Measurements from ENCODE around the gene CPSF4.
"Not testable (repeated sequence)": the region's sequence is repeated elsewhere in the genome, so short reads cannot be mapped to it uniquely, and the experiment has no call there.

Gene CPSF4

DNA sequence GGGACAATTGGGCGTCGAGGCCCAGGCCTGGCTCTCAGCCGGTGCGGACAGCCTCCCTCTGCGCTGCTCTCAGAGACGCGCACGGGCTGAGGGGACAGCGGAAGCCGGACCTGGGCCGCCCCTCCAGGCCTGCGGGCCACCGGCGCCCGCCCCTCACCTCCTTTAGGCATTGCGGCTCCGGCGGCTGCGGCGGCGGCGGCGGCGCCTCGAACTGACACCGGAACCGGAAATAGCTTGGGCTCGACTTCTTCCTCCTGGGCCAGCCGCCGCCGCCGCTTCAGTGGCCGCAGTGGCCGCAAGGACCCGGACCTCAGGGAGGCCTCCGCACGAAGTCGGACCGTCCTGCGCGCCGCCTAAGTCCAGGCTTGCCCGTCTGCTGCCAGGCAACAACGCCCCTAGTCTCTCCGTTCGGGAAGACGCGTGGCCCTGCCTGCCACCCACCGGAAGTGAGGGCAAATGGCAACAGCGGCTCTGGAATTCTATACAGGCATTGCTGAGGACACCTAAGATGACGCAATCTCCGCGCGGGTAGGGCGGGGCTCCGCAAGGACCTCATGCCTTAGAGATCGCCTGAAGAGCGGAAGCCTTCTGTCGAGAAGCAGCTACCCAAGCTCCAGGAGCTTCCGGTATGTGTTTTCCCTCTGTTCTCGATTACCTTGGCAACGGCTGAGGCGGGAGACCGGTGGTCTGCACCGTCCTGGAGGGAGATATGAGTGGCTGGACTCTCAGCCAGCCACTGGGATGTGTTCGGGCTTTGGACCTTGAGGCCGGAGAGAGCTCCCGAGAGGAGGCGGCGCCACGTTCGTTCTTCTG lies 30.2 kb upstream of the CPSF4 start, which contains the start of the genes BUD31 and PDAP1:
Gene BUD31 (plus strand): TSS at position 591 of the 813 bp plus-strand sequence. CDS start 2,124 bp downstream, outside the sequence.
Gene PDAP1 (minus strand): TSS at position 219 of the 813 bp plus-strand sequence. CDS start 49 bp downstream, at position 170.
- DNase-seq (ENCODE audit: low read depth) = peak; percentile 88

DNA sequence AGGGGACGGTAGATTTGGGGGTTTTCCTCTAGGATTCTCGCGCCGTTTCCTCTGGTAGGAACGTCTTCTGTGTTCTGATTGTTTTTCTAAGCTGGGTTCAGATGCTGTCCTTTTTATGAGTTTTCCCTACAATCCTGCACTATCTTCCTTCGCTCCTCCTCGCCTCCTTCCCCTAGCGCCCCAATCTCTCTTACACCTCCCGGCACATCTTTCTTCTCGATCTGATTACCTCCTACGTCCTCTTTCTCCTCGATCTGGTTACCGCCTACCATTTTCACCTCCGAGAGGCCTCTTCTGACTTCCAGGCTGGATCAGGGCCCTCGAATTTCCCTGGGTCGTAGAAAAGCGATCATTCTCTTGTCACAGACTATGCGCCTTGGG lies 29.6 kb upstream of the CPSF4 start:
- no peak for DNase-seq (ENCODE audit: low read depth)

DNA sequence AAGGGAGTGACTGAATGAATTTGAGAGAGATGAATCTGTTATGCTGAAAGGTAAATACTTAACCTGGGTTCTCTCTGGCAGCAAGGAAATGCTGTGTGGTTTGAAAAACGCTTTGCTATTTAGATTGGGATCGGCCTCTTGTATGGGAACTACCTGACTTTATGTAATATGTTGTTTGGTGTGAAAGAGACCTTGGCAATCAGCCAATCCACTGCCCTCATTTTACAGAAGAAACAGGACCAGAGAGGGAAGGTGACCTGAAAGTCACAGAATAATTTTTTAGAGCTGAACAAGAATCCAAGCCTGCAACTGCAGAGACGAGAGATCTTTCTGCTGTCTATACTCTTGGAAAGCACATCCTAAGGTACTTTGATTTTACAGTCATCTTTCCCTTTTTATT lies 28.9 kb upstream of the CPSF4 start:
- no peak for DNase-seq (ENCODE audit: low read depth)

DNA sequence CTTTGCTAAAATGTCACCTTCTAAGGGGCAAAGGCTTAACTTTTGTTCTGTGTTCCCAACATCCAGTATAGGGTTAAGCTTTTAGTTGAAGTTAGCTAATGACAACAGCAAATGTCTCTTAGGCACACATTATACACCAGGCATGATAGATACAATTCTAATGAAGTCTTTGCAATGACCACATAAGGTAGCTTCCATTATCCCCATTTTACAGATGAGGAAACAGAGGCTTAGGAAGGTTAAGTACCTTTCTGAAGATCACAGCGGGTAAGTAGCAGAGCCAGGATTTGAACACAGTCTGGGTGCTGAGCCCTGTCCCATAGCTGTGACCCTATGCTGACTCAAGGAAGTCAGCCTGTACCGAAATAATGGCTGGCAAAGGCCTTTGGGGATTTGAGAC lies 28.1 kb upstream of the CPSF4 start:
- no peak for DNase-seq (ENCODE audit: low read depth)

DNA sequence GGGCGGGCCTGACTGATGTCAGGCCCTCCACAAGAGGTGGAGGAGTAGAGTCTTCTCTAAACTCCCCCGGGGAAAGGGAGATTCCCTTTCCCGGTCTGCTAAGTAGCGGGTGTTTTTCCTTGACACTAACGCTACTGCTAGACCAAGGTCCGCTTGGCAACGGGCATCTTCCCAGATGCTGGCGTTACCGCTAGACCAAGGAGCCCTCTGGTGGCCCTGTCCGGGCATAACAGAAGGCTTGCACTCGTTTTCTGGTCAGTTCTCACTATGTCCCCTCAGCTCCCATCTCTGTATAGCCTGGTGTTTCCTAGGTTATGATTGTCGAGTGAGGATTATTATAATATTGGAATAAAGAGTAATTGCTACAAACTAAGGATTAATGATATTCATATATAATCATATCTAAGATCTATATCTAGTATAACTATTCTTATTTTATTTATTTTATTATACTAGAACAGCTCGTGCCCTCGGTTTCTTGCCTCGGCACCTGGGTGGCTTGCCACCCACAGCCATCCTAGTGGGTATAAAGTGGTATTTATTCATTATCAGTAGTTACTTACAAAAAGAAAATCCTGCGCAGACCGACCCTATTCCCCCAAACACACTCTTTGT lies 23.1 kb upstream of the CPSF4 start:
- not testable (repeated sequence) for DNase-seq (ENCODE audit: low read depth)

DNA sequence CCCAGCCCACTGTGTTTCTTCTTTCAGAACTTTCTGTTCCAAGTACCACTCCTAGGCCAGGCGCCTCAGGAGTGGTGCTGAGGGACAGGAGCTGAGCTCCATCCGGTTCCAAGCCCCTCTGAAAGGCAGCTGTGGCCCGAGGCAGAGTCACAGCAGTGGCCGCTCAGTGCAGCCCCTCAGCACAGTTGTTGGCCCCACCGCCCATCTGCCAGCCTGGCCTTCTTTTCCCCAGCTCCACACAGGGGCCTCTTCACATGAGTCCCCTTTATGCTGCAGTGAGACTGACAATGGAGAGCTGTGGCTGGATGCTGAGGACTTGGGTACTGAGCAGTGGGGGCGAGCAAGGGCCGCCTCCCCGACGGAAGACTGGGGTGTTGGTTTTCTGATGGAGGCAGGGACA lies 20.5 kb upstream of the CPSF4 start:
- no peak for DNase-seq (ENCODE audit: low read depth)

DNA sequence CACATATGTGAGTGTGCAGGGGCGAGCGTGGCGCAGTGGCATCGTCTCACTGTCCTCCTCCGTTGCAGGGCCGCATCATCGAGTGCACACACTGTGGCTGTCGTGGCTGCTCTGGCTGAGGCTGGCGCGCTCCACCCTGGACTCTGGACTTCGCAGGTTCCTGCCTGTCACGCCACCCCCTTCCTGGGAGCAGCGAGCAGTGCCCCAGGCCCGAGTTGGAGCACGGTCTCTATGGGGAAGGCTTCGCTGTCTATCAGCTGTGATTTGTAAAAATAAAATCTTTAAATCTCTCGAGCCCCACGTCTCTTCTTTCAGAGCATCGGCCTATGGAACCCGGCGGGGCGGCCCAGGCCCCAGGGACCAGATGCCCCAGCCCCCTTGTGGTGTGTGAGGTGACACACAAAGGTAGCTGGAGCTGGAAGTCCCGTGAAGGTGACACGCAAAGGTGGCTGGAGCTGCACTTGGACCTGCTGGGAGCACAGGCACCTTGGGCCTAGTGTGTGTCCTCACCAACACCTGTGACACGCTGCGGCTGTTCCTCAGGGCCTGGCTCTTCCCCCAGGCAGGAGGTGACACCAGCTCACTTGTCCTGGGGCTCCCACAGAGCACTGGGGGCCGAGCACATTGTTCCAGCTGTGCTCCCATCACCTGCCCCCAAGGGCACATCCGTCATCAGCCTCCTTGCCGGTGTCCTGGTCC lies 19.3 kb upstream of the CPSF4 start:
- DNase-seq (ENCODE audit: low read depth) = no peak

DNA sequence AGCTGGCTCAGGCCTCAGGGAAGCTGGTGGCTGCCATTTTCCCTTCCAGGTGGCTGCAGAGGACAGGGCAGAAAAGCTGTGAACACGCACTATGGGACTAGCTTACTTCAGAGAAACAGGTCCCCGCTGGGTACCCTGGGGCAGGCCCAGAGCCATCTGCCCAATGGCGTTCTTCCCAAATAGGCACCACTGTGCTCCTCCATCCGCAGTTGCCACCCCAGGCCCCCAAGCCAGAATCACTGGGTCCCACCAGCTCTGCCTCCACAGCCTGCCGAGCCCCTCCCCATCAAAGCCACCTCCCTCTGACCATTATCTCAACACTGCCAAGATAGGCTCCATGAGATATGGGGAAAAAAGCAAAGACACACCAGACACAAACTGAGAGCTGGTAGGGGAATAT lies 18.5 kb upstream of the CPSF4 start:
- no peak for DNase-seq (ENCODE audit: low read depth)

DNA sequence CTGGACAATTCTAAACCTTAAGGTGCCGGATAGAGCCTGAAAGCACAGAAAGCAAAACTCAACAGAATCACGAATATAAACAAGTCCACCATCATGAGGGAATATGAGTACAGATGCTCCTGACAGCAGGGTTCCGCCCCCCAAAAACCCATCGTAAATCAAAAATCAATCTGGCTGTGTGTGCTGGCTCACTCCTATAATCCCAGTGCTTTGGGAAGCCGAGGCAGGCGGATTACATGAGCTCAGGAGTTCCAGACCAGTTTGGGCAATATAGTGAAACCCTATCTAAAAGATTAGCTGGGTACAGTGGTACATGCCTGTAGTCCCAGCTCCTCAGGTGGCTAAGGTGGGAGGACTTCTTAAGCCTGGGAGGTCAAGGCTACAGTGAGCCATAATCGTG lies 17.8 kb upstream of the CPSF4 start:
- DNase-seq (ENCODE audit: low read depth) = no peak

DNA sequence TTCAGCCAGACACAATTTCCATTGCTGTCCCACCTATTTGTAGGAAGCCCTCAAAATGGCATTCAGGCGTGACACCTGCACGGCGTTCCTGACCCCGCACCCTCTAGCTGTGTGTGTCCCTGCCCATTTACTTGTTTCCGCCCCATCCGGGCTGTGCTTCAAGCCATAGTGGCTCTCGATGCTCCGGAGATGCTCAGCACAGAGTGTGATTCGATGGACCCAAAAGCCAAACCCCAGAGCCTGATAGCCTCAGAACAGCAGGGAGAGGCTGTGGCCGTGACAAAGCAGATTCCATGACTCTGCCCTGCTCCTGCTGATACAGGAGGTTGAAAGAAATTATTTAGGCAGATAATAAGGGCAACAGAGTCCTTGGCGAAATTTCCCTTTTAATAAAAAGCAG lies 16.6 kb upstream of the CPSF4 start:
- no peak for DNase-seq (ENCODE audit: low read depth)

DNA sequence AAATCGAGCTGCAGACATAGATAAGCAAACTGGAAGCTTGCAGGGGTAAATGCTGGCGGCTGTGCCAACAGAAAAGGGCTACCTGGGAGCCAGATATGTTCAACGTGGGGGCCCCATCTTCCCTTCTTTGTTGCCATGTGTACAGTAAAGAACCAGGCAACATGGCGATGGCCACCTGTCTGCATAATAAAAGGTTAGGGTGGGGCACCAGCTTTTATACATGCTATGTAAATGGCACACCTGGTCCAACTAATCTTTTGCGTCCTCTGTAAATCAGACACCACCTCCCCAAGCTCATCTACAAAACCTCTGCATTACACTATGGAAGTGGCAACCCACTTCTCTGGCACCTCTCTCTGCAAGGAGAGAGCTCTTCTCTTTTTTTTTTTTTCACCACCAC lies 16.1 kb upstream of the CPSF4 start:
- DNase-seq (ENCODE audit: low read depth) = no peak

DNA sequence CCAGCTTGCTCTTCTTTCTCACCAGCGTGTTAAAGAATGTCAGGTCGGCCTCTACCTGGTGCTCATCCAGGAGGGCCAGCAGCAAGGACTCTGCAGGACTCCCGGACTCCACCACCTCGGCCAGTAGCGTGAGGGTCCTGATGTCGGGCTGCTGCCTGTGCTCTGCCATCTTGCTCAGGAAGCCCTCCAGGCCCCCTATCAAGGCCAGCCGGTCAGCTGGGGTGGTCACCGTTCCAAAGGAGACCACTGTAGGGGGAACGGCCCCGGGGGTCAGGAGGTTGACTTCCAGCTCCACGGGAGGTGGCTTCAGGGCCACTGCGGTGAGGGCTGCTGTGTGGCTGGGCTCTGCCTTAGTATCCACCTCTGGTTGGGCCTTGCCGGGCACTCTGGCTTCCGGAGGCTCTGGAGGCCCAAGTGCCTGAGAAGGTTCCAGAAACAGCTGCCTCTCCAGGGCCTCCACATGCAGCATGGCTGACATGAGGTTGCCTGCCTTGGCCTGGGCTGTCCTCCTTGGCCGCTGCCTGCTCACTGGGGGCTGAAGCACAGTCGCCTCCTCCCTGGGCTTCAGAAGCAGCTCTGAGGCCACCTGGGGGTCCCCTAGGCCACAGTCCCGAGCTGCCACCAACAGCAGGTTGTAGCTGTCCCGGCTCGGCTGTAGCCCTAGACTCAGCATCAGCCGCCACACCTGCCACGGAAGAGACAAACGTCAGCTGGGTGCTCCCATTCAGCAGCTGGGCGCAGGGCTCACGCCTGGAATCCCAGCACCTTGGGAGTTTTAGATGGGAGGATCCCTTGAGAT lies 13.6 kb upstream of the CPSF4 start:
- DNase-seq (ENCODE audit: low read depth) = no peak

DNA sequence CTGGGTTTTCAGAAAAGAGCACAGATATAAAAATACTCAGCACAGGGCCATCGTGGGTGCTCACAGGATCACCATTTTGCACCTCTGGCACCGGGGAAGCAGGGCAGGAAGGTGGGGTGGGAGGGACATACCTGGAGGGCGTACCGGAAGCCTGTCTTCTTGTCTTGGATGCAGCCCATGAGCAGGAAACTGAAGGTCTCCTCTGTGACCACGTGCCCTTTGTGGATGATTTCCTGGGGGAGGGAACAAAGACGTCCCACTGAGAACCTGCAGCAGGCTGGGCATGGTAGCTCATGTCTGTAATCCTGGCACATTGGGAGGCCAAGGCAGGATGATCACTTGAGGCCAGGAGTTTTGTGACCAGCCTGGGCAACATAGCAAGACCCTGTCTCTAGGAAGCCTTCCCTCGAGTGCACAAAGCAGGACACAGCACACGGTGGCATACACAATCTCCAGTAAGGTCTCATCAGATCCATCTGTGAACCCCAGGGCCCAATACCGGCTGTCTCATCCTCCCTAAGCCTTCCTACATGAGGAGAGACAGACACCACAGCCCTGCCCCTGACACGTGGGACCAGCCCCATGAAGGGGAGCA lies 9.7 kb upstream of the CPSF4 start:
- DNase-seq (ENCODE audit: low read depth) = no peak

DNA sequence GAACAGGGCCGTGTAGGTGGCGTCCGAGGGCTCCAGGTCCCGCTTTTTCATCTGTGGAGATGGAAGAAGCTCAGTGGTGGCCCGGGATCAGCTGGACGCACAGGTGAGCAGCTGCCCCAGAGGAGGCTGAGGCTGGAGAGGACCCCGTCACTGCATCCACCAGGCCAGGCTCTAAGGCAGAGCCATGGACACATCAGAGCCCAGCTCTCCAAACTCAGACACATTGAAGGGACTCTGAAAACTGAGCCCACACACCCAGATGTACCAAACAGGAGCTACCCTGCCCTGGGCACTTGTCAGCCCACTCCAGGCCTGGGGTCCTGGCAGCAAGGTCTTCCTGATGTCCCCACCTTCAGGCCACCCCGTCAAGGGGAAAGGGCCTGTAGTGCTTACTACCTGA lies 9.0 kb upstream of the CPSF4 start:
- DNase-seq (ENCODE audit: low read depth) = no peak

DNA sequence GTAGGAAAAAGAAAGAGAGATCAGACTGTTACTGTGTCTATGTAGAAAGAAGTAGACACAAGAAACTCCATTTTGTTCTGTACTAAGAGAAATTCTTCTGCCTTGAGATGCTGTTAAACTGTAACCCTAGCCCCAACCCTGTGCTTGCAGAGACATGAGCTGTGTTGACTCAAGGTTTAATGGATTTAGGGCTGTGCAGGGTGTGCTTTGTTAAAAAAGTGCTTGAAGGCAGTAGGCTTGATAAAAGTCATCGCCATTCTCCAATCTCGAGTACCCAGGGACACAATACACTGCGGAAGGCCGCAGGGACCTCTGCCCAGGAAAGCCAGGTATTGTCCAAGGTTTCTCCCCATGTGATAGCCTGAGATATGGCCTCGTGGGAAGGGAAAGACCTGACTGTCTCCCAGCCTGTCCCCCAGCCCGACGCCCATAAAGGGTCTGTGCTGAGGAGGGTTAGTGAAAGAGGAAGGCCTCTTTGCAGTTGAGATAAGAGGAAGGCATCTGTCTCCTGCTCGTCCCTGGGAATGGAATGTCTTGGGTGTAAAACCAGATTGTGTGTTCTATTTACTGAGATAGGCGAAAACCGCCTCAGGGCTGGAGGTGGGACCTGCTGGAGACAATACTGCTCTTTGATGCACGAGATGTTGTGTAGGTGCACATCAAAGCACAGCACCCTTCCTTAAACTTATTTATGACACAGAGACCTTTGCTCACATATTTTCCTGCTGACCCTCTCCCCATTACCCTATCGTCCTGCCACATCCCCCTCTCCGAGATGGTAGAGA lies 6.8 kb upstream of the CPSF4 start:
- not testable (repeated sequence) for DNase-seq (ENCODE audit: low read depth)

DNA sequence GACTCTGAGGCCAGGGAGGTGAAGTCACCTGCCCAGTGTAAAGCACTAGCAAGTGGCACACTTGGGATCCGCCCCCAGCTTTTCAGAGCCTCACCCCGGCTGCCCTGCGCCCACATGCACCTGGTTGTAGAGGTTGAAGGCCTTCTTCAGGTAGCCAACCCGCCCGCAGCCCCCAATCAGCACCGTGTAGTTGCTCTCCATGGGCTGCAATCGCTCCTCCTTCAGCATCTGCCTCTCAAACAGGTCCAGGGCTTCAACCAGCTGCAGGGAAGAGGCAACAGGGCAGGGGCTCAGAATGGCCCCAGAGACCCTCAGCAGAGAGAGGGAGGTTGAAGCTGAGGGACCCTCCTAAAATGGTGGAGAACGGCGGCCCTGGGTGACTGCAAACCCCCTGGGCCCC lies 5.6 kb upstream of the CPSF4 start:
- no peak for DNase-seq (ENCODE audit: low read depth)

DNA sequence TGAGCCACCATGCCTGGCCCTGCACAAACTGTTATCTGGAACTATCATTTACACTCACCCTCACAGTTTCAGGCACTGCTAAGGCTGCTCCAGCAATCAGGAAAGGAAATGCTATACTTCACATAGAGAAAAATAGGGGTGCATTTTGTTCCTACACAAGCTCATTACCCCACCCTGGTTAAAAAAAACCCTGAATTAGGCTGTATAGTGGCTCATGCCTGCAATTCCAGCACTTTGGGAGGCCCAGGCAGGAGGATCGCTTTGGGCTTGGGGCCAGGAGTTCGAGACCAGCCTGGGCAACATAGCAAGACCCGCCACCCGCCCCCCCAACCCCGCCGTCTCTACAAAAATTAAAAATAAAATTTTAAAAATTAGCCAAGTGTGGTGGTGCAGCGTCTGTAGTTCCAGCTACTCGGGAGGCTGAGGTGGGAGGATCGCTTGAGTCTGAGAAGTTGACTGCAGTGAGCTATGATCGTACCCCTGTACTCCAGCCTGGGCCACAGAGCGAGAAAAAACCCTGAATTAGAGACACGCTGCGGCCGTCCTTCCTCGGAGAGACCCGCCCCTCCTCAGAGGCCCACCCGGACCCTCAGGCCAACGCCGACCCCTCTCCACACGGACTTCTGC lies 684 bp upstream of the CPSF4 start:
- no peak for DNase-seq (ENCODE audit: low read depth)

DNA sequence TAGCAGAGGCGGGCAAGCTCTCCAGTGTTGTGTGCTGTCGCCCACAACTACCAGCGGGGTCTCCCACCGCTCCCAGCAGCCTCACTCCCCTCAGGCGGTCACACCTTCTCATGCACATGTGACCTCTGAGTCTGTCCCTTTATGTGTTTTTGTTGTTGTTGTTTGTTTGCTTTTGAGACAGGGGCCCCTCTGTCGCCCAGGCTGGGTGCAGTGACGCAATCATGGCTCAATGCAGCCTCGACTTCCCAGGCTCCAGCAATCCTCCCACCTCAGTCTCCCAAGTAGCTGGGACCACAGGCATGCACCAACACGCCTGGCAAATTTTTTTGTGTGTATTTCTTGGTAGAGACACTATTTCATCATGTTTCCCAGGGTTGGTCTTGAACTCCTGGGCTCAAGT lies 1.5 kb downstream of the CPSF4 start:
- DNase-seq (ENCODE audit: low read depth) = no peak

DNA sequence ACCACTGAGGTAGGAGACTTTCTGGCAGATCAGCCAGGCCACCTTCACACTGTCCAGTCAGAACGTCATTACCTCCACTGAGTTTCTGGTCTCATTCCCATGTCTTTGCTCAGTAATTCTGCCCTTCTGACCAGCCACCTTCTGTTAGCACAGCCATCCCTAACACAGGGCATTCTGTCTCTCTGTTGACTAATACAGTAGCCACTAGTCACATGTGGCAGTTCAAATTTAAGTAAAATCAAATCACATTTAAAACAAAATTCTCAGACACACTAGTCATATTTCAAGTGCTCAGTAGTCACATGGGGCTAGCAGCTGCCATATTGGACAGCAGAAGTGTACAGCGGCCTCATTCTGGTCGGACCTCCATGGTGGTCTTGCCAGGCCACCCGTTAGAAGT lies 7.4 kb downstream of the CPSF4 start:
- DNase-seq (ENCODE audit: low read depth) = no peak

DNA sequence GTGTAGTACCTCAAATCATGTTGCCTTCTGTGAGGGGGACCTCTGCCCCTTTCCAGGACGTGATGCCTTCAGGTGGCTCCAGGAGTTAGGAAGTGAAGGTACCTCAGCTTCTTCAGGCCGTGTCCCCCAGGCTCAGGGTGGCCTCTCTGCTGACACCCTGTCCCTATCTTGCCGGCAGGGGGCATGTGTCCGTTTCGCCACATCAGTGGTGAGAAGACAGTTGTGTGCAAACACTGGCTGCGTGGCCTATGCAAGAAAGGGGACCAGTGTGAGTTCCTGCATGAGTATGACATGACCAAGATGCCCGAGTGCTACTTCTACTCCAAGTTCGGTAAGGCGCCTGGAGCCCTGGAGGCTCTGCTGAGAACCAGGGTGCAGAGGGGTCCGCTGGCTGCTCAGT lies 9.2 kb downstream of the CPSF4 start:
- no peak for DNase-seq (ENCODE audit: low read depth)

DNA sequence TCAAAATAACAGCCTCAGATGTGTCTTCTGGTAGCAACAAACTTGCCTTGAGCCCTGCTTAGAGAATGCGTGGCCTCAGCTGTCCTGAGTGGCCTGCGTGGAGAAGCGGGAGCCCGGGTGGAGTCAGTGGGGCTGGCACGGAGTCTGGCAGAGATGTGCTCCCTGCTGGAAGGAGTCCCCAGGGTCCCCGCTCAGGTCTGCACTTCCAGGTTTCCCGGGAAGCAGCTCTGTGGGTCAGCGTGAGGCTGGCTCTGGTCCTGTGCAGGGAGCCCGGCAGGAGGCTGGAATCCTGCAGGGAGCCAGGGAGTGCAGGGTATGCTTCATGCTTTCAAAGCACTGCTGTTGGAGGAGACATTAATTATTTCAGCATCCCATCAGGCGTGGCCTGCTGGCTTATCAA lies 10.1 kb downstream of the CPSF4 start:
- DNase-seq (ENCODE audit: low read depth) = no peak
